ENCODE measurements around the gene HDAC8.

GRCh38 chrX:72387247-72387646, 185.4 kb downstream of the HDAC8 start:
- TF ChIP-seq, protein P1, sequence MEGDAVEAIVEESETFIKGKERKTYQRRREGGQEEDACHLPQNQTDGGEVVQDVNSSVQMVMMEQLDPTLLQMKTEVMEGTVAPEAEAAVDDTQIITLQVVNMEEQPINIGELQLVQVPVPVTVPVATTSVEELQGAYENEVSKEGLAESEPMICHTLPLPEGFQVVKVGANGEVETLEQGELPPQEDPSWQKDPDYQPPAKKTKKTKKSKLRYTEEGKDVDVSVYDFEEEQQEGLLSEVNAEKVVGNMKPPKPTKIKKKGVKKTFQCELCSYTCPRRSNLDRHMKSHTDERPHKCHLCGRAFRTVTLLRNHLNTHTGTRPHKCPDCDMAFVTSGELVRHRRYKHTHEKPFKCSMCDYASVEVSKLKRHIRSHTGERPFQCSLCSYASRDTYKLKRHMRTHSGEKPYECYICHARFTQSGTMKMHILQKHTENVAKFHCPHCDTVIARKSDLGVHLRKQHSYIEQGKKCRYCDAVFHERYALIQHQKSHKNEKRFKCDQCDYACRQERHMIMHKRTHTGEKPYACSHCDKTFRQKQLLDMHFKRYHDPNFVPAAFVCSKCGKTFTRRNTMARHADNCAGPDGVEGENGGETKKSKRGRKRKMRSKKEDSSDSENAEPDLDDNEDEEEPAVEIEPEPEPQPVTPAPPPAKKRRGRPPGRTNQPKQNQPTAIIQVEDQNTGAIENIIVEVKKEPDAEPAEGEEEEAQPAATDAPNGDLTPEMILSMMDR (IDR thresholded peaks at IDR 0.05): no peak
- TF ChIP-seq POLR2A (IDR thresholded peaks at IDR 0.05): no peak

Measured in adrenal gland (tissue), 5 donors.